HCT116 (cell line): ENCODE results near the gene CCDC157. TPM values are rescaled to one million over a fixed set of nuclear protein-coding genes. Genes with fewer than 3 reads are reported as not detected.

ENCODE experiments used
- ATAC-seq: fragments of 200-7000 bp; cut with Tn5 transposase; 2 replicates; pipeline ENCODE4 v1.9.1; 2020; ENCODE audit warnings: mild to moderate bottlenecking, moderate library complexity
- BruUV-seq: library from RNA; stranded (reverse); fragments of 400-500 nt; replicated peaks from 2 replicates; lab custom pipeline; 2021; lab: Mats Ljungman, UMichigan
- CTCF ChIA-PET: fragments of 300-600 bp; sonication (Branson Sonifier 250); formaldehyde crosslinking; loops from one replicate; lab custom pipeline; 2021; ENCODE audit warnings: antibody characterized with exemption; lab: Charles Lee
- POLR2A ChIA-PET: fragments of 300-600, 350-600 bp; sonication (Branson Sonifier 250); formaldehyde crosslinking; loops from one replicate; lab custom pipeline; 2021; ENCODE audit warnings: antibody characterized with exemption; lab: Charles Lee
- RAD21 ChIA-PET, 2 experiments: fragments of 300-600 bp; sonication (Branson Sonifier 250); formaldehyde crosslinking; loops; one replicate each; lab custom pipeline; 2023; ENCODE audit warnings: low total read pairs in 2 of 2; ENCODE audit not compliant: uncharacterized antibody in 2 of 2, unreplicated experiment in 2 of 2, low non-redundant PET in 1 of 2; lab: Charles Lee
- DNase-seq: peaks from one replicate; pipeline ENCODE4 v3.0.0-alpha.2; 2010; ENCODE audit warnings: low read depth, low spot score
- H2AFZ ChIP-seq: fragments of 200-600 bp; shearing (Covaris generic), sonication (generic); 2 replicates; pipeline ENCODE4 v1.6.1; 2017; ENCODE audit warnings: low read depth, mixed run types, mixed read lengths, antibody characterized with exemption, low read length; ENCODE audit not compliant: poor library complexity, severe bottlenecking
- H3K27ac ChIP-seq: 2 replicates; pipeline ENCODE4 v1.5.1; 2012; ENCODE audit warnings: low read depth, low read length
- H3K27me3 ChIP-seq: fragments of 200-600 bp; sonication (generic); 2 replicates; pipeline ENCODE4 v1.6.1; 2016; ENCODE audit warnings: mixed run types, low read length, mixed read lengths; ENCODE audit not compliant: insufficient read depth
- H3K36me3 ChIP-seq, 2 experiments: fragments of 200-500 bp in 1 of 2; fragments of 200-600 bp in 1 of 2; sonication (Bioruptor generic) in 1 of 2; sonication (generic) in 1 of 2; 2 replicates each; pipeline versions ENCODE4 v1.5.1 to v1.6.1; 2014 to 2016; ENCODE audit warnings: low read length in 2 of 2, inconsistent platforms in 1 of 2, mixed read lengths in 1 of 2, mixed run types in 1 of 2; ENCODE audit not compliant: insufficient read depth in 2 of 2, control insufficient read depth in 1 of 2
- H3K4me1 ChIP-seq, 2 experiments: fragments of 200-600 bp in 1 of 2; sonication (generic) in 1 of 2; 2 replicates each; pipeline versions ENCODE4 v1.5.1 to v1.6.1; 2012 to 2017; ENCODE audit warnings: low read length in 2 of 2, inconsistent platforms in 1 of 2, mild to moderate bottlenecking in 1 of 2, mixed read lengths in 1 of 2, mixed run types in 1 of 2, moderate library complexity in 1 of 2; ENCODE audit not compliant: insufficient read depth in 2 of 2, control insufficient read depth in 1 of 2
- H3K4me2 ChIP-seq: fragments of 200-600 bp; sonication (generic); 2 replicates; pipeline ENCODE4 v1.6.1; 2017; ENCODE audit warnings: mixed run types, low read length, mixed read lengths
- H3K4me3 ChIP-seq, 2 experiments: fragments of 200-600 bp in 1 of 2; sonication (generic) in 1 of 2; replicated peaks in 1 of 2; 2 replicates each; pipeline ENCODE4 v1.5.1; 2011 to 2016; ENCODE audit warnings: low read length in 2 of 2, control low read depth in 1 of 2, low read depth in 1 of 2, mild to moderate bottlenecking in 1 of 2, mixed read lengths in 1 of 2, mixed run types in 1 of 2
- H3K79me2 ChIP-seq: fragments of 200-600 bp; sonication (generic); 2 replicates; pipeline ENCODE4 v1.6.1; 2017; ENCODE audit warnings: mild to moderate bottlenecking, mixed run types, low read length, moderate library complexity, mixed read lengths; ENCODE audit not compliant: insufficient read depth
- H3K9ac ChIP-seq: fragments of 200-600 bp; sonication (generic); 2 replicates; pipeline ENCODE4 v1.6.1; 2016; ENCODE audit warnings: low read length, mixed read lengths
- H3K9me2 ChIP-seq: fragments of 200-600 bp; sonication (generic), shearing (Covaris generic); 2 replicates; pipeline ENCODE4 v1.6.1; 2017; ENCODE audit warnings: mixed run types, mild to moderate bottlenecking, moderate library complexity; ENCODE audit not compliant: insufficient read depth
- H3K9me3 ChIP-seq, 2 experiments: fragments of 200-500 bp in 1 of 2; fragments of 200-600 bp in 1 of 2; sonication (Bioruptor generic) in 1 of 2; sonication (generic) in 1 of 2; 2 replicates each; pipeline ENCODE4 v1.6.1; 2014 to 2017; ENCODE audit warnings: low read length in 2 of 2, mixed read lengths in 2 of 2, inconsistent platforms in 1 of 2, low read depth in 1 of 2, mild to moderate bottlenecking in 1 of 2, mixed run types in 1 of 2, moderate library complexity in 1 of 2; ENCODE audit not compliant: control insufficient read depth in 1 of 2, insufficient read depth in 1 of 2
- H4K20me1 ChIP-seq: fragments of 200-600 bp; sonication (generic), shearing (Covaris generic); 2 replicates; pipeline ENCODE4 v1.6.1; 2017; ENCODE audit warnings: mixed run types, mild to moderate bottlenecking, moderate library complexity; ENCODE audit not compliant: insufficient read depth
- CBX3 ChIP-seq: IDR thresholded peaks from 2 replicates; pipeline ENCODE4 v1.6.1; 2012; ENCODE audit warnings: low read depth
- CEBPB ChIP-seq: IDR thresholded peaks from 2 replicates; pipeline ENCODE4 v1.6.1; 2012; ENCODE audit warnings: low read depth
- EGR1 ChIP-seq: IDR thresholded peaks from 2 replicates; pipeline ENCODE4 v1.6.1; 2012; ENCODE audit warnings: low read depth
- EZH2 ChIP-seq: fragments of 200-600 bp; sonication (generic); IDR thresholded peaks from 2 replicates; pipeline ENCODE4 v1.6.1; 2017; ENCODE audit warnings: antibody characterized with exemption, mixed run types
- JUND ChIP-seq: IDR thresholded peaks from 2 replicates; pipeline ENCODE4 v1.6.1; 2012
- POLR2AphosphoS5 ChIP-seq: IDR thresholded peaks from 2 replicates; pipeline ENCODE4 v1.6.1; 2011; ENCODE audit warnings: mild to moderate bottlenecking, low read depth, low read length, moderate library complexity
- RAD21 ChIP-seq: IDR thresholded peaks from 2 replicates; pipeline ENCODE4 v1.6.1; 2012; ENCODE audit warnings: low read depth, mild to moderate bottlenecking
- SIN3A ChIP-seq: IDR thresholded peaks from 2 replicates; pipeline ENCODE4 v1.6.1; 2012; ENCODE audit warnings: low read depth
- SP1 ChIP-seq: IDR thresholded peaks from 2 replicates; pipeline ENCODE4 v1.6.1; 2012; ENCODE audit warnings: low read depth
- TCF7L2 ChIP-seq: IDR thresholded peaks from 2 replicates; pipeline ENCODE4 v1.7.0; 2011; ENCODE audit warnings: borderline replicate concordance, inconsistent platforms; ENCODE audit not compliant: insufficient read depth, insufficient read length; ENCODE audit errors: extremely low read depth
- YY1 ChIP-seq: IDR thresholded peaks from 2 replicates; pipeline ENCODE4 v1.6.1; 2011; ENCODE audit warnings: low read length, low read depth, moderate library complexity, mild to moderate bottlenecking; ENCODE audit not compliant: insufficient replicate concordance; ENCODE audit errors: extremely low read depth
- ZBTB33 ChIP-seq: IDR thresholded peaks from 2 replicates; pipeline ENCODE4 v1.6.1; 2011; ENCODE audit warnings: mild to moderate bottlenecking, low read length, moderate library complexity; ENCODE audit not compliant: insufficient replicate concordance; ENCODE audit errors: extremely low read depth
- ZNF274 ChIP-seq: fragments of 200-500 bp; sonication (Bioruptor generic); IDR thresholded peaks from 2 replicates; pipeline ENCODE4 v1.6.1; 2014; ENCODE audit warnings: mild to moderate bottlenecking, low read depth, low read length, inconsistent platforms
- intact Hi-C: fragments of 100-400 bp; cut with micrococcal nuclease; formaldehyde crosslinking; loops from 2 replicates; pipeline ENCODE4 v1.10.0; 2022
- total RNA-seq: library from RNA; stranded (reverse); gene quantifications from one replicate; pipeline ENCODE4 v1.2.1, GENCODE V29; 2021; ENCODE audit not compliant: unreplicated experiment
- TF ChIP-seq, protein P1 (sequence below): IDR thresholded peaks from 2 replicates; pipeline ENCODE4 v1.6.1; 2012
- TF ChIP-seq, protein P2 (sequence below): IDR thresholded peaks from 2 replicates; pipeline ENCODE4 v1.6.1; 2012; ENCODE audit warnings: low read depth

CCDC157 gene
- total RNA-seq, 1 experiment from 2014 or later = 2.1 TPM

- ChIA-PET RAD21 (interaction anchor here in 1 of 2 experiments (0.7 kb wide), 1 partner anchor 38 kb away, joined by 3 read pairs; no protein-coding TSS in a partner anchor), CTCF (interaction anchor here (0.8 to 1.0 kb wide), 2 partner anchors 32 to 105 kb away, joined by 3 to 5 read pairs; no protein-coding TSS in a partner anchor), POLR2A (interaction anchor here (2.2 kb wide), 1 partner anchor 31 kb away, joined by 13 read pairs; no protein-coding TSS in a partner anchor)
- Histone ChIP-seq H3K4me1 (peaks cover 5 to 51% of the 10 kb centered on the region in 2 experiments; a peak in 3 of 4 replicates), H3K36me3 (no peaks in the 10 kb centered on the region), H3K9me3 (peaks cover 0 to 7% of the 10 kb centered on the region in 2 experiments; a peak in 2 of 4 replicates), H3K4me2 (no peak overlapping the region; the same call in 1 of the 2 replicates), H3K27ac (no peak overlapping the region), H3K9me2 (no peaks in the 10 kb centered on the region), H3K27me3 (no peaks in the 10 kb centered on the region), H3K79me2 (peaks cover 10% of the 10 kb centered on the region), H2AFZ (no peak overlapping the region), H3K9ac (no peak overlapping the region), H3K4me3 (no peak overlapping the region), H4K20me1 (no peaks in the 10 kb centered on the region)
- no peak for DNase-seq
- BruUV-seq = no TSS peak
- ATAC-seq = no peak
- TF ChIP-seq TCF7L2 (no peak), CEBPB (no peak), EGR1 (no peak), YY1 (no peak), CBX3 (no peak), SIN3A (no peak), EZH2 (no peak), POLR2AphosphoS5 (no peak), ZBTB33 (no peak), RAD21 (no peak), JUND (no peak), SP1 (no peak), ZNF274 (no peak)
- TF ChIP-seq, protein P1, sequence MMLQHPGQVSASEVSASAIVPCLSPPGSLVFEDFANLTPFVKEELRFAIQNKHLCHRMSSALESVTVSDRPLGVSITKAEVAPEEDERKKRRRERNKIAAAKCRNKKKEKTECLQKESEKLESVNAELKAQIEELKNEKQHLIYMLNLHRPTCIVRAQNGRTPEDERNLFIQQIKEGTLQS = no peak
- TF ChIP-seq, protein P2, sequence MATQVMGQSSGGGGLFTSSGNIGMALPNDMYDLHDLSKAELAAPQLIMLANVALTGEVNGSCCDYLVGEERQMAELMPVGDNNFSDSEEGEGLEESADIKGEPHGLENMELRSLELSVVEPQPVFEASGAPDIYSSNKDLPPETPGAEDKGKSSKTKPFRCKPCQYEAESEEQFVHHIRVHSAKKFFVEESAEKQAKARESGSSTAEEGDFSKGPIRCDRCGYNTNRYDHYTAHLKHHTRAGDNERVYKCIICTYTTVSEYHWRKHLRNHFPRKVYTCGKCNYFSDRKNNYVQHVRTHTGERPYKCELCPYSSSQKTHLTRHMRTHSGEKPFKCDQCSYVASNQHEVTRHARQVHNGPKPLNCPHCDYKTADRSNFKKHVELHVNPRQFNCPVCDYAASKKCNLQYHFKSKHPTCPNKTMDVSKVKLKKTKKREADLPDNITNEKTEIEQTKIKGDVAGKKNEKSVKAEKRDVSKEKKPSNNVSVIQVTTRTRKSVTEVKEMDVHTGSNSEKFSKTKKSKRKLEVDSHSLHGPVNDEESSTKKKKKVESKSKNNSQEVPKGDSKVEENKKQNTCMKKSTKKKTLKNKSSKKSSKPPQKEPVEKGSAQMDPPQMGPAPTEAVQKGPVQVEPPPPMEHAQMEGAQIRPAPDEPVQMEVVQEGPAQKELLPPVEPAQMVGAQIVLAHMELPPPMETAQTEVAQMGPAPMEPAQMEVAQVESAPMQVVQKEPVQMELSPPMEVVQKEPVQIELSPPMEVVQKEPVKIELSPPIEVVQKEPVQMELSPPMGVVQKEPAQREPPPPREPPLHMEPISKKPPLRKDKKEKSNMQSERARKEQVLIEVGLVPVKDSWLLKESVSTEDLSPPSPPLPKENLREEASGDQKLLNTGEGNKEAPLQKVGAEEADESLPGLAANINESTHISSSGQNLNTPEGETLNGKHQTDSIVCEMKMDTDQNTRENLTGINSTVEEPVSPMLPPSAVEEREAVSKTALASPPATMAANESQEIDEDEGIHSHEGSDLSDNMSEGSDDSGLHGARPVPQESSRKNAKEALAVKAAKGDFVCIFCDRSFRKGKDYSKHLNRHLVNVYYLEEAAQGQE = no peak
- intact Hi-C loops = no loop called here
Measured at GRCh38 chr22:30392661-30393321, 36.0 kb downstream of the CCDC157 start.
